HCT116 (cell line): ENCODE data around the gene KIF13A. TPM values are rescaled to one million over a fixed set of nuclear protein-coding genes. Genes with fewer than 3 reads are reported as not detected.

Source experiments
- ATAC-seq: fragments of 200-7000 bp; cut with Tn5 transposase; 2 replicates; pipeline ENCODE4 v1.9.1; 2020; ENCODE audit warnings: mild to moderate bottlenecking, moderate library complexity
- BruUV-seq: library from RNA; stranded (reverse); fragments of 400-500 nt; replicated peaks from 2 replicates; lab custom pipeline; 2021; lab: Mats Ljungman, UMichigan
- CTCF ChIA-PET: fragments of 300-600 bp; sonication (Branson Sonifier 250); formaldehyde crosslinking; loops from one replicate; lab custom pipeline; 2021; ENCODE audit warnings: antibody characterized with exemption; lab: Charles Lee
- POLR2A ChIA-PET: fragments of 300-600, 350-600 bp; sonication (Branson Sonifier 250); formaldehyde crosslinking; loops from one replicate; lab custom pipeline; 2021; ENCODE audit warnings: antibody characterized with exemption; lab: Charles Lee
- RAD21 ChIA-PET, 2 experiments: fragments of 300-600 bp; sonication (Branson Sonifier 250); formaldehyde crosslinking; loops; one replicate each; lab custom pipeline; 2023; ENCODE audit warnings: low total read pairs in 2 of 2; ENCODE audit not compliant: uncharacterized antibody in 2 of 2, unreplicated experiment in 2 of 2, low non-redundant PET in 1 of 2; lab: Charles Lee
- DNase-seq: peaks from one replicate; pipeline ENCODE4 v3.0.0-alpha.2; 2010; ENCODE audit warnings: low read depth, low spot score
- H2AFZ ChIP-seq: fragments of 200-600 bp; shearing (Covaris generic), sonication (generic); 2 replicates; pipeline ENCODE4 v1.6.1; 2017; ENCODE audit warnings: low read depth, mixed run types, mixed read lengths, antibody characterized with exemption, low read length; ENCODE audit not compliant: poor library complexity, severe bottlenecking
- H3K27ac ChIP-seq: 2 replicates; pipeline ENCODE4 v1.5.1; 2012; ENCODE audit warnings: low read depth, low read length
- H3K27me3 ChIP-seq: fragments of 200-600 bp; sonication (generic); 2 replicates; pipeline ENCODE4 v1.6.1; 2016; ENCODE audit warnings: mixed run types, low read length, mixed read lengths; ENCODE audit not compliant: insufficient read depth
- H3K36me3 ChIP-seq, 2 experiments: fragments of 200-500 bp in 1 of 2; fragments of 200-600 bp in 1 of 2; sonication (Bioruptor generic) in 1 of 2; sonication (generic) in 1 of 2; 2 replicates each; pipeline versions ENCODE4 v1.5.1 to v1.6.1; 2014 to 2016; ENCODE audit warnings: low read length in 2 of 2, inconsistent platforms in 1 of 2, mixed read lengths in 1 of 2, mixed run types in 1 of 2; ENCODE audit not compliant: insufficient read depth in 2 of 2, control insufficient read depth in 1 of 2
- H3K4me1 ChIP-seq, 2 experiments: fragments of 200-600 bp in 1 of 2; sonication (generic) in 1 of 2; 2 replicates each; pipeline versions ENCODE4 v1.5.1 to v1.6.1; 2012 to 2017; ENCODE audit warnings: low read length in 2 of 2, inconsistent platforms in 1 of 2, mild to moderate bottlenecking in 1 of 2, mixed read lengths in 1 of 2, mixed run types in 1 of 2, moderate library complexity in 1 of 2; ENCODE audit not compliant: insufficient read depth in 2 of 2, control insufficient read depth in 1 of 2
- H3K4me2 ChIP-seq: fragments of 200-600 bp; sonication (generic); 2 replicates; pipeline ENCODE4 v1.6.1; 2017; ENCODE audit warnings: mixed run types, low read length, mixed read lengths
- H3K4me3 ChIP-seq, 2 experiments: fragments of 200-600 bp in 1 of 2; sonication (generic) in 1 of 2; replicated peaks in 1 of 2; 2 replicates each; pipeline ENCODE4 v1.5.1; 2011 to 2016; ENCODE audit warnings: low read length in 2 of 2, control low read depth in 1 of 2, low read depth in 1 of 2, mild to moderate bottlenecking in 1 of 2, mixed read lengths in 1 of 2, mixed run types in 1 of 2
- H3K79me2 ChIP-seq: fragments of 200-600 bp; sonication (generic); 2 replicates; pipeline ENCODE4 v1.6.1; 2017; ENCODE audit warnings: mild to moderate bottlenecking, mixed run types, low read length, moderate library complexity, mixed read lengths; ENCODE audit not compliant: insufficient read depth
- H3K9ac ChIP-seq: fragments of 200-600 bp; sonication (generic); 2 replicates; pipeline ENCODE4 v1.6.1; 2016; ENCODE audit warnings: low read length, mixed read lengths
- H3K9me2 ChIP-seq: fragments of 200-600 bp; sonication (generic), shearing (Covaris generic); 2 replicates; pipeline ENCODE4 v1.6.1; 2017; ENCODE audit warnings: mixed run types, mild to moderate bottlenecking, moderate library complexity; ENCODE audit not compliant: insufficient read depth
- H3K9me3 ChIP-seq, 2 experiments: fragments of 200-500 bp in 1 of 2; fragments of 200-600 bp in 1 of 2; sonication (Bioruptor generic) in 1 of 2; sonication (generic) in 1 of 2; 2 replicates each; pipeline ENCODE4 v1.6.1; 2014 to 2017; ENCODE audit warnings: low read length in 2 of 2, mixed read lengths in 2 of 2, inconsistent platforms in 1 of 2, low read depth in 1 of 2, mild to moderate bottlenecking in 1 of 2, mixed run types in 1 of 2, moderate library complexity in 1 of 2; ENCODE audit not compliant: control insufficient read depth in 1 of 2, insufficient read depth in 1 of 2
- H4K20me1 ChIP-seq: fragments of 200-600 bp; sonication (generic), shearing (Covaris generic); 2 replicates; pipeline ENCODE4 v1.6.1; 2017; ENCODE audit warnings: mixed run types, mild to moderate bottlenecking, moderate library complexity; ENCODE audit not compliant: insufficient read depth
- CBX3 ChIP-seq: IDR thresholded peaks from 2 replicates; pipeline ENCODE4 v1.6.1; 2012; ENCODE audit warnings: low read depth
- CEBPB ChIP-seq: IDR thresholded peaks from 2 replicates; pipeline ENCODE4 v1.6.1; 2012; ENCODE audit warnings: low read depth
- EGR1 ChIP-seq: IDR thresholded peaks from 2 replicates; pipeline ENCODE4 v1.6.1; 2012; ENCODE audit warnings: low read depth
- EZH2 ChIP-seq: fragments of 200-600 bp; sonication (generic); IDR thresholded peaks from 2 replicates; pipeline ENCODE4 v1.6.1; 2017; ENCODE audit warnings: antibody characterized with exemption, mixed run types
- MAX ChIP-seq: IDR thresholded peaks from 2 replicates; pipeline ENCODE4 v1.6.1; 2012
- POLR2A ChIP-seq: IDR thresholded peaks from 2 replicates; pipeline ENCODE4 v1.7.0; 2011; ENCODE audit warnings: borderline replicate concordance; ENCODE audit not compliant: insufficient read depth, insufficient read length; ENCODE audit errors: extremely low read depth
- POLR2AphosphoS5 ChIP-seq: IDR thresholded peaks from 2 replicates; pipeline ENCODE4 v1.6.1; 2011; ENCODE audit warnings: mild to moderate bottlenecking, low read depth, low read length, moderate library complexity
- YY1 ChIP-seq: IDR thresholded peaks from 2 replicates; pipeline ENCODE4 v1.6.1; 2011; ENCODE audit warnings: low read length, low read depth, moderate library complexity, mild to moderate bottlenecking; ENCODE audit not compliant: insufficient replicate concordance; ENCODE audit errors: extremely low read depth
- ZFX ChIP-seq: fragments of 450-650 bp; IDR thresholded peaks from 2 replicates; pipeline ENCODE4 v1.6.1; 2017
- intact Hi-C: fragments of 100-400 bp; cut with micrococcal nuclease; formaldehyde crosslinking; loops from 2 replicates; pipeline ENCODE4 v1.10.0; 2022
- total RNA-seq: library from RNA; stranded (reverse); gene quantifications from one replicate; pipeline ENCODE4 v1.2.1, GENCODE V29; 2021; ENCODE audit not compliant: unreplicated experiment
- TF ChIP-seq, protein P1 (sequence below): IDR thresholded peaks from 2 replicates; pipeline ENCODE4 v1.6.1; 2012

The KIF13A gene
- total RNA-seq, 1 experiment from 2014 or later, result 23.1 TPM

- TF ChIP-seq EZH2 (no peak), POLR2AphosphoS5 (no peak), CBX3 (peak; percentile 66; the same call in 1 of the 2 replicates), POLR2A (no peak), MAX (no peak)
- TF ChIP-seq, all 23 proteins: peak for 7
Observed at GRCh38 chr6:17714879-17715851, 272.3 kb downstream of the KIF13A start (continued).

- H3K9ac ChIP-seq, result no peak overlapping the region
- DNase-seq (no peak), ATAC-seq (no peak)
- no peaks in the 10 kb centered on the region for H3K79me2 ChIP-seq
- no peaks in the 10 kb centered on the region for H4K20me1 ChIP-seq
- intact Hi-C loops, result no loop called here
- H3K4me2 ChIP-seq, result peak overlapping the region; percentile 77; the same call in 1 of the 2 replicates
- TF ChIP-seq ZFX (no peak), YY1 (no peak), MAX (no peak), EGR1 (no peak), CEBPB (no peak)
- TF ChIP-seq, protein P1, sequence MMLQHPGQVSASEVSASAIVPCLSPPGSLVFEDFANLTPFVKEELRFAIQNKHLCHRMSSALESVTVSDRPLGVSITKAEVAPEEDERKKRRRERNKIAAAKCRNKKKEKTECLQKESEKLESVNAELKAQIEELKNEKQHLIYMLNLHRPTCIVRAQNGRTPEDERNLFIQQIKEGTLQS, result no peak
- H3K4me3 ChIP-seq, result no peak overlapping the region
- no TSS peak for BruUV-seq
- no peaks in the 10 kb centered on the region for H3K36me3 ChIP-seq
- H3K9me2 ChIP-seq, result no peaks in the 10 kb centered on the region
- no peaks in the 10 kb centered on the region for H3K27me3 ChIP-seq
- ChIA-PET CTCF (interaction anchor here (1.5 kb wide), 1 partner anchor 90 kb away, joined by 3 read pairs; no protein-coding TSS in a partner anchor), RAD21 (no interaction called here), POLR2A (interaction anchor here (1.3 to 2.3 kb wide), 3 partner anchors 8 to 114 kb away, joined by 3 to 5 read pairs (median 3); partner anchors contain the start of genes FAM8A1 and NUP153)
- H3K9me3 ChIP-seq, result no peaks in the 10 kb centered on the region
- H2AFZ ChIP-seq, result peak overlapping the region; percentile 100
- peak overlapping the region; percentile 48; the same call in 1 of the 2 replicates for H3K27ac ChIP-seq
- peaks cover 16 to 25% of the 10 kb centered on the region in 2 experiments for H3K4me1 ChIP-seq
Observed at GRCh38 chr6:17714177-17714576, 273.3 kb downstream of the KIF13A start.
